Calu3 (cell line): ENCODE data around the gene ZNF213. TPM values are rescaled to one million over a fixed set of nuclear protein-coding genes. Genes with fewer than 3 reads are reported as not detected.

Source experiments
- BruUV-seq: library from RNA; stranded (reverse); fragments of 400-500 nt; replicated peaks from 2 replicates; lab custom pipeline; 2021; lab: Mats Ljungman, UMichigan
- CTCF ChIA-PET: fragments of 300-600 bp; sonication (Branson Sonifier 250); formaldehyde crosslinking; loops from one replicate; lab custom pipeline; 2022; ENCODE audit warnings: antibody characterized with exemption; lab: Charles Lee
- DNase-seq: peaks from one replicate; pipeline ENCODE4 v3.0.0; 2022
- H3K27ac Mint-ChIP-seq: one replicate; pipeline ENCODE4 v1.8.0; 2022; ENCODE audit warnings: mixed read lengths; ENCODE audit not compliant: unreplicated experiment
- H3K27me3 Mint-ChIP-seq: one replicate; pipeline ENCODE4 v1.8.0; 2022; ENCODE audit warnings: mixed read lengths; ENCODE audit not compliant: unreplicated experiment
- H3K36me3 Mint-ChIP-seq: one replicate; pipeline ENCODE4 v1.8.0; 2022; ENCODE audit warnings: mild to moderate bottlenecking, moderate library complexity, mixed read lengths; ENCODE audit not compliant: insufficient read depth, unreplicated experiment
- H3K4me1 Mint-ChIP-seq: one replicate; pipeline ENCODE4 v1.8.0; 2022; ENCODE audit warnings: mild to moderate bottlenecking, low read depth, mixed read lengths; ENCODE audit not compliant: unreplicated experiment
- H3K4me3 Mint-ChIP-seq: one replicate; pipeline ENCODE4 v1.8.0; 2022; ENCODE audit warnings: mild to moderate bottlenecking, low read depth, moderate library complexity, mixed read lengths; ENCODE audit not compliant: unreplicated experiment
- H3K9me3 Mint-ChIP-seq: one replicate; pipeline ENCODE4 v1.8.0; 2022; ENCODE audit warnings: low read depth, mixed read lengths; ENCODE audit not compliant: unreplicated experiment
- intact Hi-C: fragments of 100-400 bp; cut with micrococcal nuclease; formaldehyde crosslinking; loops from one replicate; pipeline ENCODE4 v1.10.0; 2022; ENCODE audit not compliant: unreplicated experiment
- total RNA-seq: library from RNA; stranded (reverse); gene quantifications from 2 replicates; pipeline ENCODE4 v1.2.3, GENCODE V29; 2022
- TF ChIP-seq, protein P1 (sequence below): fragments of 200-600 bp; IDR thresholded peaks from one replicate; pipeline ENCODE4 v1.8.0; 2022; ENCODE audit warnings: antibody characterized with exemption; ENCODE audit not compliant: unreplicated experiment

Gene ZNF213
- total RNA-seq, 1 experiment from 2014 or later: 11.8 TPM

DNA sequence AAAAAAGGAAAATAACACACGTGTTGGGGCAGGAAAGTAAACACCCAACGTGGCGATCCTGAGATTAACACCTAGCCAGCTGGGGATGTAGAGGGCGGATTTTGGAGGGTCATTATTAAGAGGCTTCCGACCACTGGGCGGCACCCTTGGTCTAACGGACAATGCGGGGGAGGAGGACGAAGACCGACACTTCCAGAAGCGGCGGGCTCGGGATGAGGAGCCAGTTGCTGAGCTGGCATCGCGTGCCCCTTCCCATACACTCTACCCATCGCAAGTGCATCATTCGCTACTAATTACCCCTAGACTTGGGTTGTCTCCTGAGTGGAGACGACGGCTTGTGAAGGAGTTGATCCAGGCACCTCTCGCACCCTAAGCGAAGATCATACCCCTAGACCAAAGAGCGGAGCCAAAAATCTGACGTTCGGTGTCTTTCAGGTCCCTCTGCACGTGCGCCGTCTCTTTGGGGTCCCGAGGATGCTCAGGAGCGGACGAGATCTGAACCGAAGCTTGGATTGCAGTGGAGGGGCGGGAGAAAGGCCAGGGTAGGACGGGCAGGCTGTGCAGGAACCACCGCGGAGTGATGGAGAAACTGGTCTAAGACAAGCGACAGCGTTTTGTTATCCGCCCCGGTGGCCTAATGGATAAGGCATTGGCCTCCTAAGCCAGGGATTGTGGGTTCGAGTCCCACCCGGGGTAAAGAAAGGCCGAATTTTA is 17.6 kb downstream of the ZNF213 start:
- BruUV-seq: no TSS peak
- no peaks in the 10 kb centered on the region for H3K9me3 Mint-ChIP-seq
- no peaks in the 10 kb centered on the region for H3K27me3 Mint-ChIP-seq
- H3K4me1 Mint-ChIP-seq: peaks cover 25% of the 10 kb centered on the region
- H3K27ac Mint-ChIP-seq: peak overlapping the region; percentile 100
- intact Hi-C loops: no loop called here
- TF ChIP-seq, protein P1, sequence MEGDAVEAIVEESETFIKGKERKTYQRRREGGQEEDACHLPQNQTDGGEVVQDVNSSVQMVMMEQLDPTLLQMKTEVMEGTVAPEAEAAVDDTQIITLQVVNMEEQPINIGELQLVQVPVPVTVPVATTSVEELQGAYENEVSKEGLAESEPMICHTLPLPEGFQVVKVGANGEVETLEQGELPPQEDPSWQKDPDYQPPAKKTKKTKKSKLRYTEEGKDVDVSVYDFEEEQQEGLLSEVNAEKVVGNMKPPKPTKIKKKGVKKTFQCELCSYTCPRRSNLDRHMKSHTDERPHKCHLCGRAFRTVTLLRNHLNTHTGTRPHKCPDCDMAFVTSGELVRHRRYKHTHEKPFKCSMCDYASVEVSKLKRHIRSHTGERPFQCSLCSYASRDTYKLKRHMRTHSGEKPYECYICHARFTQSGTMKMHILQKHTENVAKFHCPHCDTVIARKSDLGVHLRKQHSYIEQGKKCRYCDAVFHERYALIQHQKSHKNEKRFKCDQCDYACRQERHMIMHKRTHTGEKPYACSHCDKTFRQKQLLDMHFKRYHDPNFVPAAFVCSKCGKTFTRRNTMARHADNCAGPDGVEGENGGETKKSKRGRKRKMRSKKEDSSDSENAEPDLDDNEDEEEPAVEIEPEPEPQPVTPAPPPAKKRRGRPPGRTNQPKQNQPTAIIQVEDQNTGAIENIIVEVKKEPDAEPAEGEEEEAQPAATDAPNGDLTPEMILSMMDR: peak; percentile 49
- H3K36me3 Mint-ChIP-seq: peaks cover 58% of the 10 kb centered on the region
- CTCF ChIA-PET: interaction anchor here (1.0 to 1.2 kb wide), 3 partner anchors 14 to 23 kb away, joined by 3 to 4 read pairs (median 3); no protein-coding TSS in a partner anchor
- H3K4me3 Mint-ChIP-seq: peak overlapping the region; percentile 89
- peak; percentile 98 for DNase-seq

DNA sequence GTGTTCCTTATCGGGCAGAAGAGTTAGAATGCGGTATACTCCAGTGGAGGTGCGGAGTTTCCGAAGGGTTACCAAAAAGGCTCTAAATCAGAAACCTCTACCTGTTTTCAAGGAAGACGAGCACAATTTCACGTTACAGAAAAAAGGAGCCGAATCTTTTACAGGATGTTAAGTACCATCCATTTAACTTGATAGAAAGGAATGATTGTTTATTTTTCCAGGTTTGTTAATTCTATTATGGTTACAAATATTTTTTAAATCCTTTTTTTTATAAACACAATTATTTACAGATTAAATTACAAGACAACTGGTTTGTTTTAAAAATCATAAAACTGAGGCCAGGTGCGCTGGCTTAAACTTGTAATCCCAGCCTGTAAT is 18.2 kb downstream of the ZNF213 start:
- Mint-ChIP-seq H3K4me3 (peak overlapping the region; percentile 89), H3K9me3 (no peaks in the 10 kb centered on the region), H3K27me3 (no peaks in the 10 kb centered on the region), H3K4me1 (peaks cover 31% of the 10 kb centered on the region), H3K27ac (peak overlapping the region; percentile 100), H3K36me3 (peaks cover 63% of the 10 kb centered on the region)
- intact Hi-C loops: no loop called here
- DNase-seq: no peak
- BruUV-seq: no TSS peak
- CTCF ChIA-PET: interaction anchor here (1.2 kb wide), 2 partner anchors 19 to 23 kb away, joined by 3 read pairs; no protein-coding TSS in a partner anchor
- TF ChIP-seq, protein P1: no peak

DNA sequence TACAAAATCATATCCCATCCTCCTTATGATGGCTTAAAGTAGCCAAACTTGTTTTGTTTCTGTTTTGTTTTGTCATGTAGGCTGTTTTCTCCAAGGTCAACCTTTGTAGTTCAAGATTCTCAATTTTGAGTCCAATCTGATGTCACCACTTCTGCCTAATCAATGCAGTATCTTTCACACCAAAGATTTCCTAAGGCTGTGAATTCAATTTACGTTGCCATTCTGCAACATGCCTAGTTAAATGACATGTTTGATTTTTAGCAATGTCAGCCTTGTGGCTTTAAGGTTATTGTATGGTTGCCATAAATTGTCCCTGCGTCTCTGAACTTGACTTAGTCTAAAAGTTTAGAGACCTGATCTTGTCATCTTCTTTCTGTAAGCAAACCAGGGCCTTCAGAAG is 20.4 kb downstream of the ZNF213 start:
- BruUV-seq: no TSS peak
- TF ChIP-seq, protein P1: no peak
- Mint-ChIP-seq H3K4me1 (peaks cover 33% of the 10 kb centered on the region), H3K27ac (no peak overlapping the region), H3K36me3 (peaks cover 70% of the 10 kb centered on the region), H3K27me3 (no peaks in the 10 kb centered on the region), H3K4me3 (no peak overlapping the region), H3K9me3 (no peaks in the 10 kb centered on the region)
- intact Hi-C loops: no loop called here
- DNase-seq: no peak
- CTCF ChIA-PET: no interaction called here

DNA sequence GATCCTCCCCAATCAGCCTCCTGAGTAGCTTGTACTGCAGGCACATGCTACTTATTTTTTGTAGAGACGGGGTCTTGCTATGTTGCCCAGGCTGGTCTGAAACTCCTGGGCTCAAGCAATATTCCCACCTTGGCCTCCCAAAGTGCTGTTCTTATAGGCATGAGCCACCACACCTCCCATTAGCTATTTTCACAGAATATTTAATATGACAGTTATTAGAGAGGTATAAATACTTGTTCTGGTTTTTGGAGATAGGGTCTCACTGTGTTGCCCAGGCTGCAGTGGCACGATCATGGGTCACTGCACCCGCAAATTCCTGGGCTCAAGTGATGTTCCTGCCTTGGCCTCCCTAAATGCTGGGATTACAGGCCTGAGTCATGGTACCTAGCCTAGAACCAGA is 21.1 kb downstream of the ZNF213 start:
- Mint-ChIP-seq H3K4me1 (peaks cover 33% of the 10 kb centered on the region), H3K27me3 (no peaks in the 10 kb centered on the region), H3K4me3 (no peak overlapping the region), H3K36me3 (peaks cover 65% of the 10 kb centered on the region), H3K9me3 (no peaks in the 10 kb centered on the region), H3K27ac (no peak overlapping the region)
- no TSS peak for BruUV-seq
- intact Hi-C loops: no loop called here
- no peak for DNase-seq
- CTCF ChIA-PET: interaction anchor here (0.7 kb wide), 1 partner anchor 375 kb away, joined by 3 read pairs; no protein-coding TSS in a partner anchor
- TF ChIP-seq, protein P1: no peak
